Omental fat pad (tissue), 4 donors: ENCODE data around the gene AHI1. TPM values are rescaled to one million over a fixed set of nuclear protein-coding genes. Genes with fewer than 3 reads are reported as not detected.

Experiments used
- ATAC-seq: fragments of 150-250 bp; one replicate; pipeline ENCODE4 v1.9.1; 2016; ENCODE audit warnings: mild to moderate bottlenecking, moderate library complexity; ENCODE audit not compliant: low FRiP score
- DNase-seq: peaks from one replicate; pipeline ENCODE4 v3.0.0-alpha.2; 2019; ENCODE audit warnings: low spot score
- CTCF ChIP-seq, 3 donors: fragments of 450-650 bp; IDR thresholded peaks; one replicate each; pipeline ENCODE4 v1.5.1; 2016 to 2017; ENCODE audit warnings: antibody characterized with exemption in 3 of 3, mild to moderate bottlenecking in 3 of 3, moderate library complexity in 2 of 3
- total RNA-seq, 4 donors: library from RNA; depleted of rRNA; stranded (reverse); fragments of >200 nt; gene quantifications; one replicate each; pipeline ENCODE4 v1.1.0, GENCODE V29; 2016

AHI1 gene
- total RNA-seq, 4 donors from 2014 or later: 26.3 to 59.3 (median 35.7) TPM

GRCh38 chr6:135289816-135290215, 207.7 kb downstream of the AHI1 start:
- DNase-seq (no peak), ATAC-seq (no peak)
- no peak for TF ChIP-seq CTCF (IDR thresholded peaks at IDR 0.05)

GRCh38 chr6:135286962-135287538, 210.5 kb downstream of the AHI1 start:
- no peak for TF ChIP-seq CTCF (IDR thresholded peaks at IDR 0.05)
- DNase-seq (no peak), ATAC-seq (no peak)

DNA sequence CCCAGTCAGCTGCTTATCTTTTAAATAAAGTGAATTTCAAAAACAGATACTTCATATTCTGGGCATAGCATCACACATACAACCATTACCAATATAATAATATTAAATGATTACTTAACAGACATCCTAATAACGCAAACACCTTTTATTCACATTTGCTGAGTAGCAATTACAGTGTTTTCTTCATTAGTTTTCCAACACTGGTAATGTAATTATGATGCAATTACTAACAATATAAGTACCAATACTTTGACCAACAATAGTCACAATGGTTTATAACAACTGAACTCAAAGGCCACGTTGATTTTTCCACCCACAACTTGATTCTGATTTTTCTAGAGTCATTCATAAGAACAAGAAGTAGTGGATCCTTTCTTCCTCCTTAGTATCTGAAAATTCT, 212.4 kb downstream of the AHI1 start:
- no peak for ATAC-seq
- no peak for TF ChIP-seq CTCF (IDR thresholded peaks at IDR 0.05)
- no peak for DNase-seq

- DNase-seq (no peak), ATAC-seq (no peak)
- no peak for TF ChIP-seq CTCF (IDR thresholded peaks at IDR 0.05)
These were observed 213.6 kb downstream of the AHI1 start for GRCh38 chr6:135283926-135284325.

DNA sequence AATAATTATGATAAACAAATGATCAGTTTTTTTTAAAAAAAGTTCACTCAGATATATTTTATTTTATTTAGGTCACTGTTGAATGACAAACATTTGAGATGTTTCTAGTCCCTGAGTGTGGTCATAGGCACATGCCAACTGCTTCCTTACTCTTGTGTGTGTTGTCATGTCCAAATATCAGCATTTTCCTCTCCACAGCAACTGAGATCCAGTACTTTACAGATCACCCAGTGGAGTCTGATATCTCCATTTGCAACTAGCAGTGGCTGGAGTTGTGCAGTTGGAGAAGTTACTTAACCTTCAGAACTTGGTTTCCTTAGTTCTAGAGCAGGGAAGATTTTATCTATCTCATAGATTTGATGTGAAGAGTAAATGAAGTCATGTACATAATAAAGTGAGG, 215.1 kb downstream of the AHI1 start:
- DNase-seq (no peak), ATAC-seq (no peak)
- no peak for TF ChIP-seq CTCF (IDR thresholded peaks at IDR 0.05)

DNA sequence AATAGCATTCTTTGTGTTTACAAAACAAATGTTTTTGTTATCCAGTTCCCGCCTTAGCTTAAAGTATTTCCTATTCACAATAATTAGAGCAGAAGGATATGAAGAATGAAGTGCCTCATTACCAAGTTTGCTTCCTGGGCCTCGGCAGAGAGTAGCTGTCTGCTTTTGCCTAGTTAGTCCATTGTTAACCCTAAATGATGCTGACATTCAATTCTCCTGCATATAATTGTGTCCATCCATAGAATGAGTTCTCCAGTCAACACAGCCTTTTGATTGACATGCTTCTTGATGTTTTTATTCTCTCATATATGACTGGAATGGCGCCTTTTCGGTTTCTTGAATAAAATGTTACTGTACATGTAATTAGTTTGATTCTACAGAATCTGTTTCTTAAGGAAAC, 215.6 kb downstream of the AHI1 start:
- ATAC-seq (no peak), DNase-seq (no peak)
- TF ChIP-seq CTCF (IDR thresholded peaks at IDR 0.05): no peak

GRCh38 chr6:135281227-135281626, 216.3 kb downstream of the AHI1 start:
- ATAC-seq (no peak), DNase-seq (no peak)
- TF ChIP-seq CTCF (IDR thresholded peaks at IDR 0.05): no peak
